Measurements from ENCODE around the gene CTBP1. TPM values are rescaled to one million over a fixed set of nuclear protein-coding genes. Genes with fewer than 3 reads are reported as not detected.

The CTBP1 gene
- total RNA-seq, 1 experiment from 2014 or later = 136 TPM

- H3K4me3 Mint-ChIP-seq = no peak overlapping the region
- no peak overlapping the region for H3T11ph ChIP-seq (ENCODE audit: low read length)
- no peak overlapping the region for H3K14ac ChIP-seq (ENCODE audit: insufficient read depth, low read length)
- H3K56ac ChIP-seq (ENCODE audit: insufficient read length, low read depth, low read length) = no peak overlapping the region
- H2BK5ac ChIP-seq (ENCODE audit: insufficient read length, low read length) = no peak overlapping the region
- no peak overlapping the region for H3K4me2 ChIP-seq (ENCODE audit: insufficient read depth, insufficient read length, low read length)
- TF ChIP-seq CTCF (conservative IDR thresholded peaks at IDR 0.05) = no peak
- peaks cover 0 to 5% of the 10 kb centered on the region in 2 experiments; a peak in 1 of 4 replicates for H3K4me1 Mint-ChIP-seq
- H3K79me1 ChIP-seq (ENCODE audit: insufficient read depth, low read depth, low read length, poor library complexity, severe bottlenecking) = no peaks in the 10 kb centered on the region
- no peak overlapping the region for H3K27ac Mint-ChIP-seq
- no peak overlapping the region for H2BK120ac ChIP-seq (ENCODE audit: low read depth, low read length, poor library complexity, severe bottlenecking)
- H3K4me1 ChIP-seq (ENCODE audit: insufficient read depth, low read length) = no peaks in the 10 kb centered on the region
- H2AFZ ChIP-seq (ENCODE audit: low read length) = no peak overlapping the region
- no CpG with 5 or more reads among the region's 7 CpGs for WGBS (ENCODE audit: extremely low coverage, insufficient read length, low lambda C conversion rate)
- H4K20me1 ChIP-seq (ENCODE audit: control insufficient read depth, insufficient read depth, insufficient read length) = no peaks in the 10 kb centered on the region
- H3K23me2 ChIP-seq (ENCODE audit: insufficient read length, low read depth, low read length, poor library complexity, severe bottlenecking) = peaks cover 11% of the 10 kb centered on the region
- H2BK20ac ChIP-seq (ENCODE audit: low read depth, low read length, poor library complexity, severe bottlenecking) = no peak overlapping the region
- H2BK12ac ChIP-seq (ENCODE audit: insufficient read length, low read depth, low read length) = no peak overlapping the region
- no peak overlapping the region for H3K9ac ChIP-seq (ENCODE audit: extremely low read depth, insufficient read length, low read length)
- no peak overlapping the region for H4K5ac ChIP-seq (ENCODE audit: insufficient read length, low read depth, low read length)
- H3K79me2 ChIP-seq (ENCODE audit: insufficient read depth, low read length) = no peaks in the 10 kb centered on the region
- no peak overlapping the region for H3K18ac ChIP-seq (ENCODE audit: insufficient read length, low read depth, low read length)
- DNase-seq = no peak
- no peak overlapping the region for H4K8ac ChIP-seq (replicated peaks; ENCODE audit: insufficient read length, low read depth, low read length)
- no peak overlapping the region for H2AK5ac ChIP-seq (ENCODE audit: insufficient read length, low read length)
- H3K27ac ChIP-seq (ENCODE audit: insufficient read length, low read depth, low read length) = no peak overlapping the region
- peaks cover 2 to 4% (median 3%) of the 10 kb centered on the region in 3 experiments; a peak in 3 of 7 replicates for H3K36me3 Mint-ChIP-seq (ENCODE audit: insufficient read depth in 1 of 3, low read depth in 3 of 3)
- peaks cover 78% of the 10 kb centered on the region for H3K27me3 Mint-ChIP-seq (ENCODE audit: low read depth)
- H3K27me3 ChIP-seq (ENCODE audit: insufficient read depth, low read length) = peaks cover 22% of the 10 kb centered on the region; the same call in 1 of the 2 replicates
- H3K4ac ChIP-seq (ENCODE audit: low read depth, low read length) = no peak overlapping the region
- peaks cover 4% of the 10 kb centered on the region for H3K9me3 ChIP-seq (ENCODE audit: control insufficient read depth, low read depth, low read length)
- peaks cover 10 to 11% of the 10 kb centered on the region in 2 experiments for H3K9me3 Mint-ChIP-seq
- H2BK15ac ChIP-seq (ENCODE audit: low read depth, low read length) = no peak overlapping the region
- no peak overlapping the region for H3K23ac ChIP-seq (ENCODE audit: insufficient read length, low read depth, low read length)
- no peak overlapping the region for H4K91ac ChIP-seq (ENCODE audit: insufficient read length, low read depth, low read length)
These were observed 73.2 kb downstream of the CTBP1 start for GRCh38 chr4:1175635-1176229.

All from H9 (cell line).